ENCODE results near the gene DICER1.

GRCh38 chr14:95134304-95134933, 22.9 kb downstream of the DICER1 start:
- TF ChIP-seq, protein P1, sequence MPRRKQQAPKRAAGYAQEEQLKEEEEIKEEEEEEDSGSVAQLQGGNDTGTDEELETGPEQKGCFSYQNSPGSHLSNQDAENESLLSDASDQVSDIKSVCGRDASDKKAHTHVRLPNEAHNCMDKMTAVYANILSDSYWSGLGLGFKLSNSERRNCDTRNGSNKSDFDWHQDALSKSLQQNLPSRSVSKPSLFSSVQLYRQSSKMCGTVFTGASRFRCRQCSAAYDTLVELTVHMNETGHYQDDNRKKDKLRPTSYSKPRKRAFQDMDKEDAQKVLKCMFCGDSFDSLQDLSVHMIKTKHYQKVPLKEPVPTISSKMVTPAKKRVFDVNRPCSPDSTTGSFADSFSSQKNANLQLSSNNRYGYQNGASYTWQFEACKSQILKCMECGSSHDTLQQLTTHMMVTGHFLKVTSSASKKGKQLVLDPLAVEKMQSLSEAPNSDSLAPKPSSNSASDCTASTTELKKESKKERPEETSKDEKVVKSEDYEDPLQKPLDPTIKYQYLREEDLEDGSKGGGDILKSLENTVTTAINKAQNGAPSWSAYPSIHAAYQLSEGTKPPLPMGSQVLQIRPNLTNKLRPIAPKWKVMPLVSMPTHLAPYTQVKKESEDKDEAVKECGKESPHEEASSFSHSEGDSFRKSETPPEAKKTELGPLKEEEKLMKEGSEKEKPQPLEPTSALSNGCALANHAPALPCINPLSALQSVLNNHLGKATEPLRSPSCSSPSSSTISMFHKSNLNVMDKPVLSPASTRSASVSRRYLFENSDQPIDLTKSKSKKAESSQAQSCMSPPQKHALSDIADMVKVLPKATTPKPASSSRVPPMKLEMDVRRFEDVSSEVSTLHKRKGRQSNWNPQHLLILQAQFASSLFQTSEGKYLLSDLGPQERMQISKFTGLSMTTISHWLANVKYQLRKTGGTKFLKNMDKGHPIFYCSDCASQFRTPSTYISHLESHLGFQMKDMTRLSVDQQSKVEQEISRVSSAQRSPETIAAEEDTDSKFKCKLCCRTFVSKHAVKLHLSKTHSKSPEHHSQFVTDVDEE (CRISPR knock-in tag; IDR thresholded peaks at IDR 0.05): no peak
- TF ChIP-seq PATZ1 (CRISPR knock-in tag; IDR thresholded peaks at IDR 0.05; ENCODE audit: borderline replicate concordance) (no peak), ZC3H10 (CRISPR knock-in tag; IDR thresholded peaks at IDR 0.05) (no peak), ESRRG (CRISPR knock-in tag; IDR thresholded peaks at IDR 0.05) (no peak), ARNTL (CRISPR knock-in tag; IDR thresholded peaks at IDR 0.05; ENCODE audit: borderline replicate concordance, low read depth) (no peak), ZFP3 (CRISPR knock-in tag; IDR thresholded peaks at IDR 0.05) (no peak), ZNF565 (CRISPR knock-in tag; conservative IDR thresholded peaks at IDR 0.05; ENCODE audit: low read depth) (no peak), RARB (CRISPR knock-in tag; IDR thresholded peaks at IDR 0.05) (no peak), CREB5 (CRISPR knock-in tag; IDR thresholded peaks at IDR 0.05; ENCODE audit: low read depth) (no peak), GLIS3 (CRISPR knock-in tag; IDR thresholded peaks at IDR 0.05) (no peak), ZNF70 (CRISPR knock-in tag; IDR thresholded peaks at IDR 0.05) (no peak)

Data from SK-N-SH treated with all-trans-retinoic acid at 6 μM for 48 hours (cell line).